Astrocyte (in vitro differentiated cells and primary cell): Measurements from ENCODE around the gene GLUL. TPM values are rescaled to one million over a fixed set of nuclear protein-coding genes. Genes with fewer than 3 reads are reported as not detected.

Source experiments
- DNase-seq: peaks from one replicate; pipeline ENCODE4 v3.0.0-alpha.2; 2010; ENCODE audit warnings: low read depth
- FAIRE-seq: peaks from 2 replicates; lab custom pipeline; 2011; peaks lifted over from hg19 to GRCh38; lab: Jason Lieb, UNC
- H2AFZ ChIP-seq: 2 replicates; pipeline ENCODE4 v1.6.0; 2012; ENCODE audit warnings: low read depth, low read length, inconsistent platforms
- H3K27ac ChIP-seq: 2 replicates; pipeline ENCODE4 v1.5.1; 2011; ENCODE audit warnings: low read depth, low read length, inconsistent platforms
- H3K27me3 ChIP-seq: 2 replicates; pipeline ENCODE4 v1.6.0; 2011; ENCODE audit warnings: low read length, inconsistent platforms; ENCODE audit not compliant: insufficient read depth
- H3K36me3 ChIP-seq: 2 replicates; pipeline ENCODE4 v1.5.1; 2011; ENCODE audit warnings: low read length, inconsistent platforms; ENCODE audit not compliant: insufficient read depth
- H3K4me1 ChIP-seq: 2 replicates; pipeline ENCODE4 v1.5.1; 2011; ENCODE audit warnings: low read length, inconsistent platforms; ENCODE audit not compliant: insufficient read depth
- H3K4me2 ChIP-seq: 2 replicates; pipeline ENCODE4 v1.6.0; 2012; ENCODE audit warnings: low read length, inconsistent platforms
- H3K4me3 ChIP-seq: 2 replicates; pipeline ENCODE4 v1.5.1; 2011; ENCODE audit warnings: low read depth, mild to moderate bottlenecking, low read length, inconsistent platforms; ENCODE audit not compliant: insufficient read depth
- H3K79me2 ChIP-seq: 2 replicates; pipeline ENCODE4 v1.6.0; 2012; ENCODE audit warnings: mild to moderate bottlenecking, low read length, inconsistent platforms; ENCODE audit not compliant: insufficient read depth
- H3K9ac ChIP-seq: 2 replicates; pipeline ENCODE4 v1.6.0; 2012; ENCODE audit warnings: mild to moderate bottlenecking, low read length, inconsistent platforms
- H3K9me3 ChIP-seq: 2 replicates; pipeline ENCODE4 v1.5.1; 2012; ENCODE audit warnings: low read depth, mild to moderate bottlenecking, low read length, inconsistent platforms; ENCODE audit not compliant: insufficient read depth
- H4K20me1 ChIP-seq: 2 replicates; pipeline ENCODE4 v1.6.0; 2012; ENCODE audit warnings: low read length, inconsistent platforms; ENCODE audit not compliant: insufficient read depth
- H3K27ac Mint-ChIP-seq: one replicate; pipeline ENCODE4 v1.8.0; 2021; ENCODE audit warnings: mild to moderate bottlenecking, mixed read lengths; ENCODE audit not compliant: unreplicated experiment
- H3K27me3 Mint-ChIP-seq: one replicate; pipeline ENCODE4 v1.8.0; 2021; ENCODE audit warnings: low read depth, mixed read lengths; ENCODE audit not compliant: unreplicated experiment
- H3K36me3 Mint-ChIP-seq: one replicate; pipeline ENCODE4 v1.8.0; 2021; ENCODE audit warnings: low read depth, mixed read lengths; ENCODE audit not compliant: unreplicated experiment
- H3K4me1 Mint-ChIP-seq: one replicate; pipeline ENCODE4 v1.8.0; 2021; ENCODE audit warnings: low read depth, mixed read lengths; ENCODE audit not compliant: unreplicated experiment
- H3K4me3 Mint-ChIP-seq: one replicate; pipeline ENCODE4 v1.8.0; 2021; ENCODE audit warnings: mild to moderate bottlenecking, moderate library complexity, mixed read lengths; ENCODE audit not compliant: unreplicated experiment
- H3K9me3 Mint-ChIP-seq: one replicate; pipeline ENCODE4 v1.8.0; 2021; ENCODE audit warnings: mild to moderate bottlenecking, mixed read lengths; ENCODE audit not compliant: unreplicated experiment
- CTCF ChIP-seq: IDR thresholded peaks from 2 replicates; pipeline ENCODE4 v1.5.1; 2011; ENCODE audit warnings: low read depth, mild to moderate bottlenecking, inconsistent platforms, low read length, moderate library complexity; ENCODE audit not compliant: insufficient read depth
- EZH2 ChIP-seq: IDR thresholded peaks from 2 replicates; pipeline ENCODE4 v1.6.1; 2012; ENCODE audit warnings: mild to moderate bottlenecking, low read length, inconsistent platforms; ENCODE audit not compliant: insufficient read depth
- total RNA-seq: library from RNA; stranded (reverse); gene quantifications from 2 replicates; pipeline ENCODE4 v1.2.1, GENCODE V29; 2021

GLUL gene
- total RNA-seq, 1 donor from 2014 or later, result 158 TPM

GRCh38 chr1:182357171-182357570 lies 34.4 kb downstream of the GLUL start:
- Mint-ChIP-seq H3K36me3 (no peaks in the 10 kb centered on the region), H3K9me3 (no peaks in the 10 kb centered on the region), H3K4me3 (no peak overlapping the region), H3K4me1 (no peaks in the 10 kb centered on the region), H3K27me3 (peaks cover 2% of the 10 kb centered on the region), H3K27ac (no peak overlapping the region)
- no peaks in the 10 kb centered on the region for H3K36me3 ChIP-seq
- no peaks in the 10 kb centered on the region for H3K27me3 ChIP-seq
- DNase-seq, result no peak
- no peak for FAIRE-seq
- H3K9ac ChIP-seq, result no peak overlapping the region
- no peak overlapping the region for H3K4me2 ChIP-seq
- H4K20me1 ChIP-seq, result no peaks in the 10 kb centered on the region
- no peak for TF ChIP-seq CTCF
- H3K27ac ChIP-seq, result no peak overlapping the region
- no peak overlapping the region for H3K4me3 ChIP-seq
- H2AFZ ChIP-seq, result no peak overlapping the region
- H3K79me2 ChIP-seq, result no peaks in the 10 kb centered on the region
- no peaks in the 10 kb centered on the region for H3K9me3 ChIP-seq
- no peaks in the 10 kb centered on the region for H3K4me1 ChIP-seq

GRCh38 chr1:182355723-182356098 lies 35.9 kb downstream of the GLUL start:
- Mint-ChIP-seq H3K9me3 (no peaks in the 10 kb centered on the region), H3K27me3 (peaks cover 2% of the 10 kb centered on the region), H3K4me3 (no peak overlapping the region), H3K36me3 (no peaks in the 10 kb centered on the region), H3K4me1 (no peaks in the 10 kb centered on the region), H3K27ac (no peak overlapping the region)
- no peak overlapping the region for H2AFZ ChIP-seq
- H3K27ac ChIP-seq, result no peak overlapping the region
- H3K27me3 ChIP-seq, result no peaks in the 10 kb centered on the region
- H3K4me2 ChIP-seq, result no peak overlapping the region
- no peaks in the 10 kb centered on the region for H3K9me3 ChIP-seq
- H3K9ac ChIP-seq, result no peak overlapping the region
- no peaks in the 10 kb centered on the region for H3K79me2 ChIP-seq
- no peaks in the 10 kb centered on the region for H3K36me3 ChIP-seq
- FAIRE-seq (no peak), DNase-seq (no peak)
- TF ChIP-seq EZH2, result no peak
- no peaks in the 10 kb centered on the region for H3K4me1 ChIP-seq
- H4K20me1 ChIP-seq, result no peaks in the 10 kb centered on the region
- no peak overlapping the region for H3K4me3 ChIP-seq

GRCh38 chr1:182351790-182352364 lies 39.7 kb downstream of the GLUL start:
- no peaks in the 10 kb centered on the region for H4K20me1 ChIP-seq
- no peaks in the 10 kb centered on the region for H3K27me3 ChIP-seq
- no peak overlapping the region for H3K4me3 ChIP-seq
- no peak for DNase-seq
- FAIRE-seq, result no peak
- no peak overlapping the region for H3K9ac ChIP-seq
- no peaks in the 10 kb centered on the region for H3K79me2 ChIP-seq
- no peaks in the 10 kb centered on the region for H3K9me3 Mint-ChIP-seq
- no peak overlapping the region for H3K4me3 Mint-ChIP-seq
- no peaks in the 10 kb centered on the region for H3K36me3 Mint-ChIP-seq
- no peak overlapping the region for H2AFZ ChIP-seq
- no peaks in the 10 kb centered on the region for H3K9me3 ChIP-seq
- no peaks in the 10 kb centered on the region for H3K4me1 ChIP-seq
- no peak overlapping the region for H3K27ac Mint-ChIP-seq
- H3K4me2 ChIP-seq, result no peak overlapping the region
- H3K36me3 ChIP-seq, result no peaks in the 10 kb centered on the region
- no peak overlapping the region for H3K27ac ChIP-seq
- no peaks in the 10 kb centered on the region for H3K27me3 Mint-ChIP-seq
- H3K4me1 Mint-ChIP-seq, result peaks cover 2% of the 10 kb centered on the region
- TF ChIP-seq EZH2, result no peak
- TF ChIP-seq CTCF, result no peak
